IMR-90 (cell line): ENCODE results near the gene NETO2. TPM values are rescaled to one million over a fixed set of nuclear protein-coding genes. Genes with fewer than 3 reads are reported as not detected.

ENCODE experiments used
- ATAC-seq: fragments of 200-7000 bp; cut with Tn5 transposase; 2 replicates; pipeline ENCODE4 v1.9.1; 2020; ENCODE audit warnings: low read depth, mild to moderate bottlenecking, moderate library complexity
- BruUV-seq: library from RNA; stranded (reverse); fragments of 400-500 nt; replicated peaks from 2 replicates; lab custom pipeline; 2021; lab: Mats Ljungman, UMichigan
- CTCF ChIA-PET: fragments of 300-600 bp; formaldehyde crosslinking; extraction: SDS; loops from one replicate; lab custom pipeline; 2021; ENCODE audit warnings: antibody characterized with exemption; lab: Yijun Ruan, JAX
- POLR2A ChIA-PET: fragments of 300-600 bp; sonication (Branson Sonifier 250); formaldehyde crosslinking; loops from one replicate; lab custom pipeline; 2022; ENCODE audit warnings: antibody characterized with exemption; ENCODE audit not compliant: unreplicated experiment; lab: Charles Lee
- DNase-seq: peaks from one replicate; pipeline ENCODE4 v3.0.0; 2013
- H2AFZ ChIP-seq: replicated peaks from 2 replicates; pipeline ENCODE3; 2013; ENCODE audit warnings: low read length, mild to moderate bottlenecking; ENCODE audit not compliant: poor library complexity
- H2AK5ac ChIP-seq: 2 replicates; pipeline ENCODE4 v1.6.1; 2013; ENCODE audit warnings: low read depth, low read length, inconsistent platforms
- H2AK9ac ChIP-seq: replicated peaks from 2 replicates; pipeline ENCODE3; 2013; ENCODE audit warnings: mild to moderate bottlenecking, low read depth, low read length, moderate library complexity; ENCODE audit not compliant: poor library complexity
- H2BK120ac ChIP-seq: 2 replicates; pipeline ENCODE4 v1.6.1; 2013; ENCODE audit warnings: low read depth, low read length, inconsistent platforms
- H2BK15ac ChIP-seq: 3 replicates; pipeline ENCODE4 v1.6.1; 2013; ENCODE audit warnings: low read depth, low read length, inconsistent platforms
- H2BK20ac ChIP-seq: 2 replicates; pipeline ENCODE4 v1.6.1; 2013; ENCODE audit warnings: low read depth, mild to moderate bottlenecking, inconsistent platforms, low read length, moderate library complexity
- H2BK5ac ChIP-seq: 2 replicates; pipeline ENCODE4 v1.6.1; 2013; ENCODE audit warnings: mild to moderate bottlenecking, low read depth, low read length, inconsistent platforms; ENCODE audit not compliant: poor library complexity, severe bottlenecking
- H3K14ac ChIP-seq: replicated peaks from 2 replicates; pipeline ENCODE4 v1.6.1; 2013; ENCODE audit warnings: low read depth, low read length, inconsistent platforms
- H3K18ac ChIP-seq: 2 replicates; pipeline ENCODE4 v1.6.1; 2013; ENCODE audit warnings: low read depth, low read length, control low read depth
- H3K23ac ChIP-seq: 2 replicates; pipeline ENCODE4 v1.6.1; 2013; ENCODE audit warnings: low read depth, low read length, inconsistent platforms
- H3K27ac ChIP-seq: 2 replicates; pipeline ENCODE4 v1.5.1; 2013; ENCODE audit warnings: mild to moderate bottlenecking, control low read depth, low read length; ENCODE audit not compliant: insufficient read depth
- H3K27me3 ChIP-seq: 2 replicates; pipeline ENCODE4 v1.6.1; 2013; ENCODE audit warnings: low read length; ENCODE audit not compliant: control insufficient read depth, insufficient read depth
- H3K36me3 ChIP-seq: 2 replicates; pipeline ENCODE4 v1.6.1; 2013; ENCODE audit warnings: low read length, mixed read lengths; ENCODE audit not compliant: control insufficient read depth, insufficient read depth
- H3K4ac ChIP-seq: 2 replicates; pipeline ENCODE4 v1.6.1; 2013; ENCODE audit warnings: low read depth, low read length, inconsistent platforms
- H3K4me1 ChIP-seq: 2 replicates; pipeline ENCODE4 v1.6.1; 2013; ENCODE audit warnings: low read length, mixed read lengths; ENCODE audit not compliant: control insufficient read depth, insufficient read depth
- H3K4me2 ChIP-seq: 2 replicates; pipeline ENCODE4 v1.6.1; 2013; ENCODE audit warnings: low read depth, mild to moderate bottlenecking, control low read depth, low read length, moderate library complexity
- H3K4me3 ChIP-seq: 2 replicates; pipeline ENCODE4 v1.5.1; 2013; ENCODE audit warnings: low read depth, mild to moderate bottlenecking, control low read depth, low read length, moderate library complexity; ENCODE audit not compliant: insufficient read depth
- H3K56ac ChIP-seq: 2 replicates; pipeline ENCODE4 v1.6.1; 2013; ENCODE audit warnings: low read length, inconsistent platforms; ENCODE audit not compliant: insufficient read depth; ENCODE audit errors: extremely low read depth
- H3K79me1 ChIP-seq, 2 experiments: 2 replicates each; pipeline ENCODE4 v1.6.1; 2013; ENCODE audit warnings: low read length in 2 of 2, inconsistent platforms in 1 of 2, low read depth in 1 of 2
- H3K9ac ChIP-seq: 2 replicates; pipeline ENCODE4 v1.6.1; 2013; ENCODE audit warnings: low read depth, low read length, control low read depth
- H3K9me1 ChIP-seq: 2 replicates; pipeline ENCODE4 v1.6.1; 2013; ENCODE audit warnings: low read length, inconsistent platforms; ENCODE audit not compliant: insufficient read depth
- H3K9me3 ChIP-seq: 2 replicates; pipeline ENCODE4 v1.6.1; 2013; ENCODE audit warnings: low read length; ENCODE audit not compliant: control insufficient read depth, insufficient read depth
- H4K20me1 ChIP-seq: 2 replicates; pipeline ENCODE4 v1.6.1; 2013; ENCODE audit warnings: low read length, inconsistent platforms; ENCODE audit not compliant: insufficient read depth
- H4K5ac ChIP-seq: 2 replicates; pipeline ENCODE4 v1.6.1; 2013; ENCODE audit warnings: mild to moderate bottlenecking, low read depth, low read length, control low read depth
- H4K8ac ChIP-seq, 2 experiments: 2 replicates each; pipeline ENCODE4 v1.6.1; 2013; ENCODE audit warnings: low read depth in 2 of 2, low read length in 2 of 2, control low read depth in 1 of 2, inconsistent platforms in 1 of 2
- H4K91ac ChIP-seq: 2 replicates; pipeline ENCODE4 v1.6.1; 2013; ENCODE audit warnings: low read depth, low read length, inconsistent platforms; ENCODE audit not compliant: insufficient read depth
- BHLHE40 ChIP-seq: fragments of 150-350 bp; IDR thresholded peaks from 2 replicates; pipeline ENCODE4 v1.6.1; 2016; ENCODE audit warnings: mild to moderate bottlenecking, low read depth, low read length
- CEBPB ChIP-seq: IDR thresholded peaks from 2 replicates; pipeline ENCODE4 v1.6.1; 2012; ENCODE audit warnings: low read depth, low read length, improper control_type of control experiment
- CHD1 ChIP-seq: IDR thresholded peaks from 2 replicates; pipeline ENCODE4 v1.6.1; 2012; ENCODE audit warnings: low read depth, low read length, improper control_type of control experiment
- FOS ChIP-seq: fragments of 150-350 bp; IDR thresholded peaks from 2 replicates; pipeline ENCODE4 v1.6.1; 2016; ENCODE audit warnings: low read depth, low read length
- MAFK ChIP-seq: IDR thresholded peaks from 2 replicates; pipeline ENCODE4 v1.6.1; 2012; ENCODE audit warnings: low read depth, low read length, improper control_type of control experiment
- MAZ ChIP-seq: IDR thresholded peaks from 2 replicates; pipeline ENCODE4 v1.6.1; 2012; ENCODE audit warnings: low read depth, mild to moderate bottlenecking, low read length, improper control_type of control experiment, moderate library complexity, borderline replicate concordance
- MXI1 ChIP-seq: IDR thresholded peaks from 2 replicates; pipeline ENCODE4 v1.6.1; 2012; ENCODE audit warnings: low read depth, mild to moderate bottlenecking, low read length, moderate library complexity, borderline replicate concordance
- NFE2L2 ChIP-seq: fragments of 150-350 bp; IDR thresholded peaks from 2 replicates; pipeline ENCODE4 v1.6.1; 2016; ENCODE audit warnings: low read depth, mild to moderate bottlenecking, low read length
- POLR2A ChIP-seq: IDR thresholded peaks from 2 replicates; pipeline ENCODE4 v1.6.1; 2012; ENCODE audit warnings: mild to moderate bottlenecking, low read depth, low read length
- RAD21 ChIP-seq: IDR thresholded peaks from 2 replicates; pipeline ENCODE4 v1.6.1; 2012; ENCODE audit warnings: low read length, improper control_type of control experiment
- RCOR1 ChIP-seq: IDR thresholded peaks from 2 replicates; pipeline ENCODE4 v1.6.1; 2012; ENCODE audit warnings: mild to moderate bottlenecking, low read length, improper control_type of control experiment; ENCODE audit not compliant: insufficient replicate concordance
- RFX5 ChIP-seq: IDR thresholded peaks from 2 replicates; pipeline ENCODE4 v1.8.0; 2012; ENCODE audit warnings: low read depth, mild to moderate bottlenecking, low read length, moderate library complexity
- SMC3 ChIP-seq: fragments of 150-350 bp; IDR thresholded peaks from 2 replicates; pipeline ENCODE4 v1.6.1; 2016; ENCODE audit warnings: low read depth, mild to moderate bottlenecking, antibody characterized with exemption, low read length, moderate library complexity
- WGBS, 2 experiments: methylation state at CpG; one replicate each; pipeline versions ENCODE4 v1.1.5 to v1.1.7; 2013; ENCODE audit warnings: missing lambda C conversion rate in 2 of 2; ENCODE audit not compliant: insufficient read length in 1 of 2; ENCODE audit errors: extremely low coverage in 2 of 2; 5-methylcytosine and 5-hydroxymethylcytosine counted together
- dilution Hi-C: fragments of 300-500 bp; cut with HindIII; formaldehyde crosslinking; loops from one replicate; pipeline ENCODE4 v1.14.3; 2018; ENCODE audit warnings: low sequenced_read_pairs; ENCODE audit not compliant: unreplicated experiment
- in situ Hi-C: fragments of 300-500 bp; cut with MboI; formaldehyde crosslinking; loops from 3 replicates; pipeline ENCODE4 v1.14.3; 2019; ENCODE audit warnings: low sequenced_read_pairs, inconsistent platforms, mixed read lengths
- intact Hi-C: fragments of 100-400 bp; cut with micrococcal nuclease; formaldehyde crosslinking; loops from 2 replicates; pipeline ENCODE4 v1.10.0; 2022
- polyA plus RNA-seq, 3 experiments: library from polyadenylated mRNA; depleted of rRNA; stranded (reverse); fragments of >200 nt; gene quantifications; 2 replicates each; pipeline ENCODE4 v1.2.3, GENCODE V29; 2012; ENCODE audit warnings: low replicate concordance in 1 of 3
- total RNA-seq: library from RNA; depleted of rRNA; stranded (reverse); fragments of >200 nt; gene quantifications from 2 replicates; pipeline ENCODE4 v1.2.3, GENCODE V29; 2012
- TF ChIP-seq, protein P1 (sequence below): fragments of 150-350 bp; IDR thresholded peaks from 2 replicates; pipeline ENCODE4 v1.6.1; 2016; ENCODE audit warnings: low read depth, mild to moderate bottlenecking, low read length, moderate library complexity, borderline replicate concordance
- TF ChIP-seq, protein P2 (sequence below): conservative IDR thresholded peaks from 2 replicates; pipeline ENCODE4 v1.5.1; 2012; ENCODE audit warnings: mild to moderate bottlenecking, low read depth, low read length, improper control_type of control experiment
- TF ChIP-seq, protein P3 (sequence below): fragments of 150-350 bp; IDR thresholded peaks from 2 replicates; pipeline ENCODE4 v1.6.1; 2017; ENCODE audit warnings: mild to moderate bottlenecking, antibody characterized with exemption, low read length, low read depth

Gene NETO2
- total and polyA plus RNA-seq, 2 of the 4 experiments (the other 2 are of a cell fraction): 38.5 to 39.3 TPM

DNA sequence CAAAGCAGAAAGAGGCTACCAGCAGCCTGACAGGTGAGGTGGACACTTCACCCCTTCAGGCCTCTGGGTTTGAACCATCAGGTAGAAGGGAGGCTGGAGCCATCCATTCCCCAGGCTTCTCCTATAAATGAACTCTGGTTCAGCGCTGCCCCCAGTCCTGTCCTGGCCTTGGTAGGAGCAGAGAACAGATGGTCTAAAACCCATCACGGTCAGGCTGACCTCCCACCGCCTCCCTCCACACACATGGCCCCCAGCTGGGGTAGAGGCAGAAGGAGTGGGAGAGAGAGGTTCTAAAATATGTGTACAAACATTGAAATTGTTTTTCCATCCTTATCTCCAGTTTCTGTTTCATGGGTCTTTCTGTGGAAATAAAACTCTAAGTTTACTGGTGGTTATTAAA, 110.6 kb downstream of the NETO2 start:
- no peak overlapping the region for H4K91ac ChIP-seq
- H3K27me3 ChIP-seq: peaks cover 5% of the 10 kb centered on the region
- H3K56ac ChIP-seq: no peak overlapping the region
- H4K8ac ChIP-seq: no peak overlapping the region
- ChIA-PET CTCF (interaction anchor here (0.5 to 0.6 kb wide), 3 partner anchors 8 to 675 kb away, joined by 3 read pairs; no protein-coding TSS in a partner anchor), POLR2A (no interaction called here)
- H3K14ac ChIP-seq: no peak overlapping the region
- dilution Hi-C loops: no loop called here
- no peak overlapping the region for H2BK5ac ChIP-seq
- H3K9me1 ChIP-seq: 0 out of 2 replicates have a peak, but pooled peaks cover 2% of the 10 kb centered on the region
- BruUV-seq: no TSS peak
- H3K4me1 ChIP-seq: no peaks in the 10 kb centered on the region
- no peak for TF ChIP-seq MAFK
- no peak for TF ChIP-seq FOS
- no peak for TF ChIP-seq CHD1
- TF ChIP-seq CEBPB: no peak
- TF ChIP-seq MXI1: no peak
- TF ChIP-seq, protein P1, sequence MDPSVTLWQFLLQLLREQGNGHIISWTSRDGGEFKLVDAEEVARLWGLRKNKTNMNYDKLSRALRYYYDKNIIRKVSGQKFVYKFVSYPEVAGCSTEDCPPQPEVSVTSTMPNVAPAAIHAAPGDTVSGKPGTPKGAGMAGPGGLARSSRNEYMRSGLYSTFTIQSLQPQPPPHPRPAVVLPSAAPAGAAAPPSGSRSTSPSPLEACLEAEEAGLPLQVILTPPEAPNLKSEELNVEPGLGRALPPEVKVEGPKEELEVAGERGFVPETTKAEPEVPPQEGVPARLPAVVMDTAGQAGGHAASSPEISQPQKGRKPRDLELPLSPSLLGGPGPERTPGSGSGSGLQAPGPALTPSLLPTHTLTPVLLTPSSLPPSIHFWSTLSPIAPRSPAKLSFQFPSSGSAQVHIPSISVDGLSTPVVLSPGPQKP: no peak
- no peak for TF ChIP-seq POLR2A
- TF ChIP-seq, protein P2, sequence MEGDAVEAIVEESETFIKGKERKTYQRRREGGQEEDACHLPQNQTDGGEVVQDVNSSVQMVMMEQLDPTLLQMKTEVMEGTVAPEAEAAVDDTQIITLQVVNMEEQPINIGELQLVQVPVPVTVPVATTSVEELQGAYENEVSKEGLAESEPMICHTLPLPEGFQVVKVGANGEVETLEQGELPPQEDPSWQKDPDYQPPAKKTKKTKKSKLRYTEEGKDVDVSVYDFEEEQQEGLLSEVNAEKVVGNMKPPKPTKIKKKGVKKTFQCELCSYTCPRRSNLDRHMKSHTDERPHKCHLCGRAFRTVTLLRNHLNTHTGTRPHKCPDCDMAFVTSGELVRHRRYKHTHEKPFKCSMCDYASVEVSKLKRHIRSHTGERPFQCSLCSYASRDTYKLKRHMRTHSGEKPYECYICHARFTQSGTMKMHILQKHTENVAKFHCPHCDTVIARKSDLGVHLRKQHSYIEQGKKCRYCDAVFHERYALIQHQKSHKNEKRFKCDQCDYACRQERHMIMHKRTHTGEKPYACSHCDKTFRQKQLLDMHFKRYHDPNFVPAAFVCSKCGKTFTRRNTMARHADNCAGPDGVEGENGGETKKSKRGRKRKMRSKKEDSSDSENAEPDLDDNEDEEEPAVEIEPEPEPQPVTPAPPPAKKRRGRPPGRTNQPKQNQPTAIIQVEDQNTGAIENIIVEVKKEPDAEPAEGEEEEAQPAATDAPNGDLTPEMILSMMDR: no peak
- TF ChIP-seq RCOR1: no peak
- no peak for TF ChIP-seq SMC3
- TF ChIP-seq MAZ: no peak
- TF ChIP-seq RAD21: no peak
- TF ChIP-seq, protein P3, sequence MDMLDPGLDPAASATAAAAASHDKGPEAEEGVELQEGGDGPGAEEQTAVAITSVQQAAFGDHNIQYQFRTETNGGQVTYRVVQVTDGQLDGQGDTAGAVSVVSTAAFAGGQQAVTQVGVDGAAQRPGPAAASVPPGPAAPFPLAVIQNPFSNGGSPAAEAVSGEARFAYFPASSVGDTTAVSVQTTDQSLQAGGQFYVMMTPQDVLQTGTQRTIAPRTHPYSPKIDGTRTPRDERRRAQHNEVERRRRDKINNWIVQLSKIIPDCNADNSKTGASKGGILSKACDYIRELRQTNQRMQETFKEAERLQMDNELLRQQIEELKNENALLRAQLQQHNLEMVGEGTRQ: no peak
- no peak for TF ChIP-seq RFX5
- TF ChIP-seq BHLHE40: no peak
- TF ChIP-seq NFE2L2: no peak
- H3K18ac ChIP-seq: no peak overlapping the region
- H2AFZ ChIP-seq: no peak overlapping the region
- WGBS, 2 experiments: no CpG with 5 or more reads among the region's 3 CpGs
- H3K36me3 ChIP-seq: no peaks in the 10 kb centered on the region
- no peak overlapping the region for H3K4me2 ChIP-seq
- no peak overlapping the region for H3K4ac ChIP-seq
- no peak for ATAC-seq
- H2BK15ac ChIP-seq: no peak overlapping the region
- no peaks in the 10 kb centered on the region for H3K9me3 ChIP-seq
- H2BK120ac ChIP-seq: no peak overlapping the region
- H3K27ac ChIP-seq: no peak overlapping the region
- no peak overlapping the region for H3K23ac ChIP-seq
- intact Hi-C loops: no loop called here
- H2AK9ac ChIP-seq: no peak overlapping the region
- in situ Hi-C loops: loop anchor here (5.0 kb wide), 1 partner anchor 1134 kb away; no protein-coding TSS in a partner anchor
- H3K9ac ChIP-seq: no peak overlapping the region
- H3K4me3 ChIP-seq: no peak overlapping the region
- H4K5ac ChIP-seq: no peak overlapping the region
- no peak overlapping the region for H2BK20ac ChIP-seq
- H4K20me1 ChIP-seq: no peaks in the 10 kb centered on the region
- no peak overlapping the region for H2AK5ac ChIP-seq
- H3K79me1 ChIP-seq: no peaks in the 10 kb centered on the region
- no peak for DNase-seq
